H9 (cell line): ENCODE data around the gene PLXNB1. TPM values are rescaled to one million over a fixed set of nuclear protein-coding genes. Genes with fewer than 3 reads are reported as not detected.

Source experiments
- DNase-seq: peaks from one replicate; pipeline ENCODE4 v3.0.0-alpha.2; 2017
- H2AFZ ChIP-seq: one replicate; pipeline ENCODE4 v1.6.1; 2013; ENCODE audit warnings: mild to moderate bottlenecking, low read length, control low read depth, moderate library complexity
- H2AK5ac ChIP-seq: 2 replicates; pipeline ENCODE4 v1.6.1; 2013; ENCODE audit warnings: low read length, control low read depth, mixed read lengths; ENCODE audit not compliant: insufficient read length
- H2BK120ac ChIP-seq: one replicate; pipeline ENCODE4 v1.6.1; 2013; ENCODE audit warnings: low read depth, mild to moderate bottlenecking, low read length, control low read depth, inconsistent platforms; ENCODE audit not compliant: poor library complexity, severe bottlenecking
- H2BK12ac ChIP-seq: 2 replicates; pipeline ENCODE4 v1.6.1; 2013; ENCODE audit warnings: low read length, control low read depth, mixed read lengths, low read depth; ENCODE audit not compliant: insufficient read length
- H2BK15ac ChIP-seq: 2 replicates; pipeline ENCODE4 v1.6.1; 2013; ENCODE audit warnings: low read depth, low read length, control low read depth
- H2BK20ac ChIP-seq: one replicate; pipeline ENCODE4 v1.6.1; 2013; ENCODE audit warnings: low read depth, mild to moderate bottlenecking, low read length, control low read depth, inconsistent platforms; ENCODE audit not compliant: poor library complexity, severe bottlenecking
- H2BK5ac ChIP-seq: 2 replicates; pipeline ENCODE4 v1.6.1; 2013; ENCODE audit warnings: low read length, control low read depth, mixed read lengths; ENCODE audit not compliant: insufficient read length
- H3K14ac ChIP-seq: 2 replicates; pipeline ENCODE4 v1.6.1; 2013; ENCODE audit warnings: low read length, control low read depth; ENCODE audit not compliant: insufficient read depth
- H3K18ac ChIP-seq: 2 replicates; pipeline ENCODE4 v1.6.1; 2013; ENCODE audit warnings: low read depth, mild to moderate bottlenecking, mixed read lengths, low read length, control low read depth; ENCODE audit not compliant: insufficient read length
- H3K23ac ChIP-seq: 2 replicates; pipeline ENCODE4 v1.6.1; 2013; ENCODE audit warnings: low read length, control low read depth, mixed read lengths, low read depth; ENCODE audit not compliant: insufficient read length
- H3K23me2 ChIP-seq: 2 replicates; pipeline ENCODE4 v1.6.1; 2013; ENCODE audit warnings: low read depth, mild to moderate bottlenecking, mixed read lengths, low read length, control low read depth; ENCODE audit not compliant: insufficient read length, poor library complexity, severe bottlenecking
- H3K27ac ChIP-seq: 2 replicates; pipeline ENCODE4 v1.5.1; 2013; ENCODE audit warnings: low read length, control low read depth, mixed read lengths, low read depth; ENCODE audit not compliant: insufficient read length
- H3K27me3 ChIP-seq: 2 replicates; pipeline ENCODE4 v1.6.1; 2013; ENCODE audit warnings: low read length, control low read depth, inconsistent platforms; ENCODE audit not compliant: insufficient read depth
- H3K4ac ChIP-seq: 2 replicates; pipeline ENCODE4 v1.6.1; 2013; ENCODE audit warnings: low read depth, mild to moderate bottlenecking, control low read depth, inconsistent platforms, low read length, moderate library complexity
- H3K4me1 ChIP-seq: 2 replicates; pipeline ENCODE4 v1.6.1; 2013; ENCODE audit warnings: low read length, control low read depth, inconsistent platforms; ENCODE audit not compliant: insufficient read depth
- H3K4me2 ChIP-seq: 2 replicates; pipeline ENCODE4 v1.6.1; 2013; ENCODE audit warnings: low read length, control low read depth, mixed read lengths; ENCODE audit not compliant: insufficient read length, insufficient read depth
- H3K56ac ChIP-seq: 2 replicates; pipeline ENCODE4 v1.6.1; 2013; ENCODE audit warnings: low read depth, mild to moderate bottlenecking, mixed read lengths, low read length, control low read depth; ENCODE audit not compliant: insufficient read length
- H3K79me1 ChIP-seq: 2 replicates; pipeline ENCODE4 v1.6.1; 2013; ENCODE audit warnings: low read depth, mild to moderate bottlenecking, moderate library complexity, low read length, control low read depth, inconsistent platforms; ENCODE audit not compliant: insufficient read depth, poor library complexity, severe bottlenecking
- H3K79me2 ChIP-seq: 2 replicates; pipeline ENCODE4 v1.6.1; 2013; ENCODE audit warnings: low read length, control low read depth, inconsistent platforms; ENCODE audit not compliant: insufficient read depth
- H3K9ac ChIP-seq: 2 replicates; pipeline ENCODE4 v1.6.1; 2013; ENCODE audit warnings: low read length, control low read depth, mixed read lengths; ENCODE audit not compliant: insufficient read length; ENCODE audit errors: extremely low read depth
- H3K9me3 ChIP-seq: one replicate; pipeline ENCODE4 v1.6.1; 2013; ENCODE audit warnings: low read depth, low read length, inconsistent platforms; ENCODE audit not compliant: control insufficient read depth
- H3T11ph ChIP-seq: one replicate; pipeline ENCODE4 v1.6.1; 2013; ENCODE audit warnings: mild to moderate bottlenecking, low read length, control low read depth, inconsistent platforms
- H4K20me1 ChIP-seq: one replicate; pipeline ENCODE4 v1.6.1; 2013; ENCODE audit not compliant: control insufficient read depth, insufficient read length, insufficient read depth
- H4K5ac ChIP-seq: 2 replicates; pipeline ENCODE4 v1.6.1; 2013; ENCODE audit warnings: low read depth, mild to moderate bottlenecking, mixed read lengths, low read length, control low read depth; ENCODE audit not compliant: insufficient read length
- H4K8ac ChIP-seq: replicated peaks from 2 replicates; pipeline ENCODE4 v1.6.1; 2013; ENCODE audit warnings: low read length, control low read depth, mixed read lengths, low read depth; ENCODE audit not compliant: insufficient read length
- H4K91ac ChIP-seq: 2 replicates; pipeline ENCODE4 v1.6.1; 2013; ENCODE audit warnings: low read depth, mild to moderate bottlenecking, moderate library complexity, mixed read lengths, low read length, control low read depth; ENCODE audit not compliant: insufficient read length
- H3K27ac Mint-ChIP-seq, 3 experiments: 2 replicates in 2 of 3; 3 replicates in 1 of 3; pipeline ENCODE4 v1.8.0; 2020 to 2021; ENCODE audit warnings: mixed read lengths in 3 of 3, mild to moderate bottlenecking in 1 of 3, moderate library complexity in 1 of 3
- H3K27me3 Mint-ChIP-seq: 2 replicates; pipeline ENCODE4 v1.8.0; 2021; ENCODE audit warnings: low read depth, mild to moderate bottlenecking, moderate library complexity, mixed read lengths
- H3K36me3 Mint-ChIP-seq, 3 experiments: 2 replicates in 2 of 3; 3 replicates in 1 of 3; pipeline ENCODE4 v1.8.0; 2020 to 2021; ENCODE audit warnings: low read depth in 3 of 3, mixed read lengths in 3 of 3; ENCODE audit not compliant: insufficient read depth in 1 of 3
- H3K4me1 Mint-ChIP-seq, 2 experiments: 2 replicates each; pipeline ENCODE4 v1.8.0; 2020; ENCODE audit warnings: mixed read lengths in 2 of 2
- H3K4me3 Mint-ChIP-seq, 2 experiments: 2 replicates in 1 of 2; 3 replicates in 1 of 2; pipeline ENCODE4 v1.8.0; 2020 to 2021; ENCODE audit warnings: mild to moderate bottlenecking in 2 of 2, mixed read lengths in 2 of 2, moderate library complexity in 1 of 2
- H3K9me3 Mint-ChIP-seq, 2 experiments: 2 replicates in 1 of 2; 3 replicates in 1 of 2; pipeline ENCODE4 v1.8.0; 2020; ENCODE audit warnings: mild to moderate bottlenecking in 2 of 2, mixed read lengths in 2 of 2, moderate library complexity in 1 of 2
- CTCF ChIP-seq: fragments of 200-600 bp; sonication (generic); conservative IDR thresholded peaks from 3 replicates; pipeline ENCODE4 v1.8.0; 2021; ENCODE audit warnings: antibody characterized with exemption, mild to moderate bottlenecking
- WGBS: extraction: QIAGEN DNeasy Blood & Tissue Kit; methylation state at CpG from one replicate; pipeline ENCODE4 v1.1.7; 2013; ENCODE audit warnings: missing lambda C conversion rate, low lambda C conversion rate, mixed read lengths; ENCODE audit not compliant: insufficient read length; ENCODE audit errors: extremely low coverage; 5-methylcytosine and 5-hydroxymethylcytosine counted together
- total RNA-seq: library from RNA; stranded (reverse); gene quantifications from 2 replicates; pipeline ENCODE4 v1.2.1, GENCODE V29; 2021

The PLXNB1 gene
- total RNA-seq, 1 experiment from 2014 or later, result 184 TPM

GRCh38 chr3:48402907-48403306, 27.0 kb downstream of the PLXNB1 start:
- no peak overlapping the region for H3K4ac ChIP-seq
- H3K4me2 ChIP-seq, result no peak overlapping the region
- TF ChIP-seq CTCF, result no peak
- H3K9me3 ChIP-seq, result no peaks in the 10 kb centered on the region
- no CpG with 5 or more reads among the region's 3 CpGs for WGBS
- no peak overlapping the region for H3K18ac ChIP-seq
- H3K9ac ChIP-seq, result no peak overlapping the region
- H2BK15ac ChIP-seq, result no peak overlapping the region
- no peak overlapping the region for H3K14ac ChIP-seq
- H2BK12ac ChIP-seq, result no peak overlapping the region
- Mint-ChIP-seq H3K27me3 (no peaks in the 10 kb centered on the region; the same call in 1 of the 2 replicates), H3K36me3 (peaks cover 31 to 68% (median 50%) of the 10 kb centered on the region in 3 experiments), H3K9me3 (no peaks in the 10 kb centered on the region), H3K27ac (peak overlapping the region in 1 of 3 experiments; percentile 89; a peak in 2 of 7 replicates), H3K4me3 (no peak overlapping the region), H3K4me1 (peaks cover 10% of the 10 kb centered on the region in 2 experiments)
- no peak overlapping the region for H4K91ac ChIP-seq
- H2AK5ac ChIP-seq, result no peak overlapping the region
- H3K27me3 ChIP-seq, result no peaks in the 10 kb centered on the region
- no peak overlapping the region for H3K23ac ChIP-seq
- H2BK20ac ChIP-seq, result no peak overlapping the region
- no peak overlapping the region for H4K8ac ChIP-seq
- no peak overlapping the region for H2BK120ac ChIP-seq
- H2BK5ac ChIP-seq, result no peak overlapping the region
- no peak overlapping the region for H2AFZ ChIP-seq
- no peaks in the 10 kb centered on the region for H4K20me1 ChIP-seq
- no peaks in the 10 kb centered on the region for H3K23me2 ChIP-seq
- H3K27ac ChIP-seq, result no peak overlapping the region
- DNase-seq, result no peak
- no peak overlapping the region for H4K5ac ChIP-seq
- no peaks in the 10 kb centered on the region for H3K79me1 ChIP-seq
- no peak overlapping the region for H3K56ac ChIP-seq
- no peak overlapping the region for H3T11ph ChIP-seq
- 0 out of 2 replicates have a peak, but pooled peaks cover 2% of the 10 kb centered on the region for H3K4me1 ChIP-seq
- no peaks in the 10 kb centered on the region for H3K79me2 ChIP-seq
